Measurements from ENCODE around the gene LAPTM5.
A peak's percentile ranks its signal among the peaks of the same experiment; 100 is the strongest.

LAPTM5 gene

GRCh38 chr1:30727824-30728223 is 29.8 kb downstream of the LAPTM5 start:
- DNase-seq: no peak

GRCh38 chr1:30726773-30727684 is 30.5 kb downstream of the LAPTM5 start:
- no peak for DNase-seq

DNA sequence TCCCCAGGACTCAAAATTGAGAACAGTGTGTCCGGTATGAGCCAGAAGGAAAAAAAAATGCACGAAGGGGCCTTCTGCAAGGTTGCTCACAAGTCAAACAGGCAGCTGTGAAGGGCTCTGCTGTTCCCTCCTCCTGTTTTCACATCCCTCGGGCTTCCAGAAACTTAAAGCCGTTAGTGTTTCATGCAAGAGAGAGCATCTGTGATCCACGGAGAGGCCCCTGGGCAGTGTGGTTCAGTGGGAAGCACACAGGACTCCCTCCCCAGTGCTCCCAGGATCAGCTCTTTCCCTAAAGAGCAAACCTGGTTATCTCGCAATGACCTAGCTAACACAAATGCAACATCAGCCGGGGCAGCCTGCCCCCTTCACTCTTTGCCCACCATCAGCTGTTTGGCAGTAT is 31.3 kb downstream of the LAPTM5 start:
- no peak for DNase-seq

DNA sequence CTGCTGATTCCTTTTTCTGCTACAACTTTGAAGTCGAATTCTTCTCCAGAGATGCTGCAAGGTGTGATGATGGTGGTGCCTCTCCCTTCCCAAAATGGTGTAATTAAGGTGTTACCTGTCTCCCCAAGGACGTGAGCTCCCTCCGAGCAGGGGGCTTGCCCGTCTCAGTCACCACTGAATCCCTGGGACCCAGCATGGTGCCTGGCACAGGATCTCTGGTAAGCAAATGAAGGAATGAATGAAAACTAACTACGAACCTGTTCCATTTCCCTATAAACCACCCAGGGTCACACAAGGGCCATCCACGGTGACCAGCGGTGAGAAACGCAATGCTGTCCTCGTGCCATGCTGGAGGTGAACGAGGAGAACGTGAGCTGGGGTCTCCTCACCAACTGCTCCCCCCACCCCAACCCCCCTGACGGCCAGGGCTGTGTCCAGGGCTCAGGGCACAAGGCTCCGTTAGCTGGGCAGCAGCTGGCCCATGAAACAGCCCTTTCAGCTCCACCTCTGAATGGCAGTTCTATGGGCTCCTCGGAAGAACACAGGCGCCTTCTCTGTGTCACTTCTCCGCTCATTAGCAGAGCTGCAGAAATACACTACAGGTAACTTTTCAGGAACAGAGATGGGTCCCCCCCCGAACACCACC is 32.0 kb downstream of the LAPTM5 start:
- no peak for DNase-seq

DNA sequence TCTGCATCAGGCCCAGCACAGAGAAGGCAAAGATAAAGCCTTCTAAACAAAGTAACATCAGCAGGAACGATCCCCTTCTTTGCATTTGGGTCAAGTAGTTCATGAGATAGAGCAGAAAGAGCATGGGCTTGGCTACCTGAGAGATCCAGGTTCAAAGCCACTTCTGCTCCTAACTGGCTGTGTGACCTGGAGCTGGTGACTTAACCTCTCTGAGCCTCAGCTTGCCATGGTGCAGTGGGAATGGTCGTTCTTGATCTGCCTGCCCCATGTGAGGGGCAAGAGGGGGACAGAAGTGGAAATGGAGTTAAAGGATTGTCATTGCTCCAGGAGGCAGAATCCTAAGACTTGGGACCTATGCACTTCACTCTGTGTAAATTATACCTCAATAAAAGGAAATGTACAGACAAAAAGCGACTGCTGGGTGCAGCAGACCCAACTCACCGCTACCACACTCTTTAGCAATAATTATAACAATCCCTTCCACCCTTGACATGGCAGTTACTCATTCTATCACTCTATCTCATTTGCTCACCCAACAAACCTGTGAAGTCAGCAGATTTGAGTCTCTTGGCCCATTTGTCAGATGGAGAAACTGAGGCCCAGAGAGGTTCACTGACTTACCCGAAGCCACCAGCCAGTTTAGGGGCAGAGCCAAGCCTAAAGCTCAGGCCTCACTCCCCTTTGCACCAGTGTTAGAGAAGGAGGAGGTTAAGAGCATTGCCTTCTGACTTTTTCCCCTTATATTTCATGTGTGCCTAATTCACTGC is 32.7 kb downstream of the LAPTM5 start:
- DNase-seq: no peak

DNA sequence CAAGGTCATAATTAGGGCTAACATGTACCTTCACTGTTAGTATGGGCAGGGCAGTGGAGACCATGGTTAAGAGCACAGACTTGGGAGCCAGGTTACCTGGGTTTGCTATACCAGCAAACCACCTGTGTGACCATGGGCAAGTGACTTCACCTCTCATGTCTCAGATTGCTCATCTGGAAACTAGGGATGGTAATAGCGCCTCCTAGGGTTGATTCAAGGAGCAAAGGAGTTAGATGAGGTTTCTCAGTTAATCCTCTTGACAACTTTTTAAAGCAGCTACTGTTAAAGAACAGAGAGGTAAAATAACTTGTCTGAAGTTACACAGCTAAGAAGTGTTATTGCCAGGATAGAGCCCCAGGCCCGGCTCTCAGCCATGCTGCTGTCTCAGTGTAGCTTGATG is 33.4 kb downstream of the LAPTM5 start:
- DNase-seq: no peak

DNA sequence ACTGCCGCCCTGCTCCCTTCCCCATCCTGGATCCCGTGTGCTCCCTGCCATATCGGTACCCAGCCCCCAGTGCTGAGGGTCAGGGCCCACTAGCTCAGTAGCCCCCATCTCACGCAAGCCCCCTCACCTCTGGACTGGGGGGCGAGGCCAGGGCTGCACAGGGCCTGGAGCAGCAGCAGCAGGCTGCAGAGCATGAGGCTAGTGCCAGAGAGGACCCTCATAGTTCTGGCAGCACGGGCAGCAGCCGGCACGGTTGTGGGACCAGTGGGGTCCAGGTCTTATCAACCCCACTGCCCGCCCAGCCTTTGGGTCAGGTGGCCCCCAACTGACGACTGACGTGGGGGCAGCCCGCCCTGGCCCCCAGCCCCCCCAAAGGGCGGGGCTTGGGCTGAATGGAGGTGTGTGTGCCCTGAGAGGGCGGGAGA is 34.2 kb downstream of the LAPTM5 start, which contains the start of gene MATN1:
MATN1 (minus strand) TSS at position 255 of the 425 bp plus-strand sequence; CDS start at position 221, 34 bp downstream.
- no peak for DNase-seq

- no peak for DNase-seq
These were observed 35.6 kb downstream of the LAPTM5 start for GRCh38 chr1:30721812-30722537.

- no peak for DNase-seq
These were observed 36.2 kb downstream of the LAPTM5 start for GRCh38 chr1:30721341-30721793.

GRCh38 chr1:30720271-30721223 is 37.0 kb downstream of the LAPTM5 start:
- no peak for DNase-seq

GRCh38 chr1:30719406-30720270 is 37.9 kb downstream of the LAPTM5 start:
- no peak for DNase-seq

GRCh38 chr1:30718636-30719405 is 38.8 kb downstream of the LAPTM5 start:
- DNase-seq: peak; percentile 79

- peak; percentile 98 for DNase-seq
These were observed 39.4 kb downstream of the LAPTM5 start for GRCh38 chr1:30718091-30718635.

GRCh38 chr1:30716646-30717045 is 40.9 kb downstream of the LAPTM5 start:
- DNase-seq: no peak

DNA sequence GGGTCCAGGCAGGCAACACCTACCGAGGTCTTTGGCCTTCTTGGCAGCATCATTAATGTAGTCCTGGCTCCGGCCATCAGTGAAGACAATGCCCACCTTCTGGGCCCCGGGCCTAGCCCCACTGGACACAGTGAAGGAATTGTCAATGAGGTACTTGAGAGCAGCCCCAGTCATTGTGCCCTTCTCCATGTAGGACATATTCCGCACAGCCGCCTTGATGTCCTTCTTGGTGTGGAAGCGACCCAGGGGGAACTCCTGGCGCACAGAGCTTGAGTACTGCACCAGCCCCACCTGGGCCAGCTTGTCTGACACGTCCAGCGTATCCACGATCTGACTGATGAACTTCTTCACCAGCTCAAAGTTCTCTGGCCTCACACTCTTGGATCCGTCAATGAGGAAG is 41.7 kb downstream of the LAPTM5 start:
- no peak for DNase-seq

- no peak for DNase-seq
These were observed 42.4 kb downstream of the LAPTM5 start for GRCh38 chr1:30715216-30715615.

- DNase-seq: no peak
These were observed 43.0 kb downstream of the LAPTM5 start for GRCh38 chr1:30714536-30715090.

- no peak for DNase-seq
These were observed 43.5 kb downstream of the LAPTM5 start for GRCh38 chr1:30714025-30714424.

- DNase-seq: no peak
These were observed 44.3 kb downstream of the LAPTM5 start for GRCh38 chr1:30713311-30713710.
